H1 (cell line): ENCODE results near the gene MORC2. TPM values are rescaled to one million over a fixed set of nuclear protein-coding genes. Genes with fewer than 3 reads are reported as not detected.

Experiments
- CTCF ChIA-PET: fragments of 300-600 bp; sonication (Branson Sonifier 250); formaldehyde crosslinking; loops from one replicate; lab custom pipeline; 2021; ENCODE audit not compliant: partially characterized antibody; lab: Charles Lee
- POLR2A ChIA-PET: fragments of 300-600 bp; sonication (Branson Sonifier 250); formaldehyde crosslinking; loops from one replicate; lab custom pipeline; 2021; ENCODE audit warnings: inconsistent platforms; ENCODE audit not compliant: partially characterized antibody; lab: Charles Lee
- DNase-seq, 2 experiments: peaks; one replicate each; pipeline versions ENCODE4 v3.0.0 to v3.0.0-alpha.2; 2010 to 2022; ENCODE audit warnings: low spot score in 2 of 2, low read depth in 1 of 2, mixed read lengths in 1 of 2
- FAIRE-seq: peaks from 2 replicates; lab custom pipeline; 2011; peaks lifted over from hg19 to GRCh38; lab: Jason Lieb, UNC
- H2AFZ ChIP-seq: 2 replicates; pipeline ENCODE4 v1.8.1; 2012; ENCODE audit warnings: low read length, inconsistent platforms
- H2AK5ac ChIP-seq: 2 replicates; pipeline ENCODE4 v1.6.1; 2013; ENCODE audit warnings: low read depth, low read length
- H2BK120ac ChIP-seq: replicated peaks from 2 replicates; pipeline ENCODE3; 2013; ENCODE audit warnings: low read depth, low read length, inconsistent platforms
- H2BK12ac ChIP-seq: 2 replicates; pipeline ENCODE4 v1.6.1; 2013; ENCODE audit warnings: low read depth, low read length
- H2BK15ac ChIP-seq: 2 replicates; pipeline ENCODE4 v1.6.1; 2013; ENCODE audit warnings: low read length
- H2BK20ac ChIP-seq: 2 replicates; pipeline ENCODE4 v1.6.1; 2013; ENCODE audit warnings: low read length
- H2BK5ac ChIP-seq: 2 replicates; pipeline ENCODE4 v1.6.1; 2013; ENCODE audit warnings: low read depth, low read length
- H3K14ac ChIP-seq: 2 replicates; pipeline ENCODE4 v1.6.1; 2013; ENCODE audit warnings: inconsistent platforms; ENCODE audit not compliant: insufficient read length
- H3K18ac ChIP-seq: 2 replicates; pipeline ENCODE4 v1.6.1; 2013; ENCODE audit warnings: low read length; ENCODE audit errors: extremely low read depth
- H3K23ac ChIP-seq: 2 replicates; pipeline ENCODE4 v1.6.1; 2013; ENCODE audit warnings: inconsistent platforms; ENCODE audit not compliant: insufficient read length
- H3K23me2 ChIP-seq: 2 replicates; pipeline ENCODE4 v1.6.1; 2013; ENCODE audit warnings: low read depth, low read length
- H3K27ac ChIP-seq: 2 replicates; pipeline ENCODE4 v1.6.1; 2011; ENCODE audit warnings: low read depth, low read length, inconsistent platforms
- H3K27me3 ChIP-seq, 4 experiments: replicated peaks in 1 of 4; 1 replicate in 1 of 4; 2 replicates in 3 of 4; pipeline versions ENCODE4 v1.6.1 to v1.8.1; 2011 to 2013; ENCODE audit warnings: low read length in 3 of 4, mild to moderate bottlenecking in 3 of 4, inconsistent platforms in 2 of 4, mixed read lengths in 2 of 4, moderate library complexity in 1 of 4; ENCODE audit not compliant: control insufficient read depth in 3 of 4, insufficient read depth in 3 of 4; ENCODE audit errors: extremely low read depth in 1 of 4
- H3K36me3 ChIP-seq, 4 experiments: 2 replicates each; pipeline versions ENCODE4 v1.6.1 to v1.8.1; 2011 to 2013; ENCODE audit warnings: mild to moderate bottlenecking in 4 of 4, low read length in 3 of 4, moderate library complexity in 2 of 4, control low read depth in 1 of 4, inconsistent platforms in 1 of 4; ENCODE audit not compliant: insufficient read depth in 4 of 4, control insufficient read depth in 2 of 4
- H3K4ac ChIP-seq: replicated peaks from 2 replicates; pipeline ENCODE3; 2013; ENCODE audit warnings: low read length, low read depth, mixed read lengths, inconsistent platforms; ENCODE audit not compliant: insufficient read length
- H3K4me1 ChIP-seq, 4 experiments: replicated peaks in 1 of 4; 1 replicate in 1 of 4; 2 replicates in 3 of 4; pipeline versions ENCODE4 v1.6.1 to v1.8.1; 2011 to 2013; ENCODE audit warnings: low read length in 3 of 4, inconsistent platforms in 2 of 4, mixed read lengths in 1 of 4; ENCODE audit not compliant: insufficient read depth in 4 of 4, control insufficient read depth in 3 of 4
- H3K4me2 ChIP-seq, 2 experiments: 2 replicates each; pipeline versions ENCODE4 v1.6.1 to v1.8.1; 2011 to 2013; ENCODE audit warnings: low read depth in 2 of 2, low read length in 2 of 2, control low read depth in 1 of 2, inconsistent platforms in 1 of 2, mild to moderate bottlenecking in 1 of 2; ENCODE audit not compliant: insufficient read depth in 1 of 2
- H3K4me3 ChIP-seq, 4 experiments: fragments of 200-600, 300-600 bp in 1 of 4; sonication (generic), shearing (Covaris generic), sonication (Bioruptor Twin) in 1 of 4; 2 replicates each; pipeline versions ENCODE4 v1.5.1 to v1.8.1; 2011 to 2016; ENCODE audit warnings: low read length in 4 of 4, low read depth in 3 of 4, control low read depth in 2 of 4, inconsistent platforms in 2 of 4, mild to moderate bottlenecking in 2 of 4, mixed read lengths in 1 of 4, moderate library complexity in 1 of 4; ENCODE audit not compliant: insufficient read depth in 2 of 4; ENCODE audit errors: extremely low read depth in 1 of 4
- H3K56ac ChIP-seq: replicated peaks from 2 replicates; pipeline ENCODE3; 2013; ENCODE audit warnings: low read depth, mild to moderate bottlenecking, mixed read lengths, low read length, inconsistent platforms; ENCODE audit not compliant: insufficient read length
- H3K79me1 ChIP-seq: 2 replicates; pipeline ENCODE4 v1.6.1; 2013; ENCODE audit warnings: low read depth, low read length, control low read depth
- H3K79me2 ChIP-seq, 2 experiments: 2 replicates each; pipeline versions ENCODE4 v1.6.1 to v1.8.1; 2012 to 2013; ENCODE audit warnings: low read length in 2 of 2, mild to moderate bottlenecking in 2 of 2, inconsistent platforms in 1 of 2; ENCODE audit not compliant: insufficient read depth in 2 of 2, control insufficient read depth in 1 of 2
- H3K9ac ChIP-seq, 4 experiments: replicated peaks in 1 of 4; 1 replicate in 1 of 4; 2 replicates in 3 of 4; pipeline versions ENCODE4 v1.6.1 to v1.8.1; 2011 to 2013; ENCODE audit warnings: low read depth in 3 of 4, low read length in 3 of 4, control low read depth in 2 of 4, mild to moderate bottlenecking in 2 of 4, moderate library complexity in 2 of 4, inconsistent platforms in 1 of 4; ENCODE audit errors: extremely low read depth in 1 of 4
- H3K9me3 ChIP-seq, 2 experiments: 2 replicates each; pipeline versions ENCODE4 v1.6.1 to v1.8.1; 2012 to 2013; ENCODE audit warnings: mild to moderate bottlenecking in 2 of 2, moderate library complexity in 2 of 2, control low read depth in 1 of 2, inconsistent platforms in 1 of 2, low read depth in 1 of 2, low read length in 1 of 2, mixed read lengths in 1 of 2; ENCODE audit not compliant: insufficient read depth in 2 of 2
- H4K20me1 ChIP-seq, 2 experiments: replicated peaks in 1 of 2; 2 replicates each; pipeline versions ENCODE3 to v1.8.1; 2011 to 2013; ENCODE audit warnings: inconsistent platforms in 2 of 2, low read length in 2 of 2, mild to moderate bottlenecking in 1 of 2; ENCODE audit not compliant: insufficient read depth in 2 of 2, control insufficient read depth in 1 of 2
- H4K5ac ChIP-seq: 2 replicates; pipeline ENCODE4 v1.6.1; 2013; ENCODE audit warnings: low read length, low read depth, mixed read lengths, inconsistent platforms; ENCODE audit not compliant: insufficient read length
- H4K8ac ChIP-seq: 2 replicates; pipeline ENCODE4 v1.8.0; 2013; ENCODE audit warnings: mild to moderate bottlenecking, moderate library complexity, low read length, inconsistent platforms; ENCODE audit not compliant: insufficient read depth; ENCODE audit errors: extremely low read depth
- H4K91ac ChIP-seq: replicated peaks from 2 replicates; pipeline ENCODE3; 2013; ENCODE audit warnings: low read length, mixed read lengths, inconsistent platforms; ENCODE audit not compliant: insufficient read length
- ASH2L ChIP-seq: fragments of 200-600, 300-600 bp; sonication (generic); IDR thresholded peaks from one replicate; pipeline ENCODE4 v1.7.1; 2017; ENCODE audit warnings: low read length
- FOSL1 ChIP-seq: IDR thresholded peaks from 2 replicates; pipeline ENCODE4 v1.6.1; 2011; ENCODE audit warnings: mild to moderate bottlenecking, low read depth, low read length, moderate library complexity; ENCODE audit not compliant: insufficient read depth
- KDM1A ChIP-seq: fragments of 200-600, 300-600 bp; sonication (generic); IDR thresholded peaks from 2 replicates; pipeline ENCODE4 v1.7.1; 2016; ENCODE audit warnings: mild to moderate bottlenecking, low read length, borderline replicate concordance
- WGBS, 2 experiments: shearing (Covaris generic) in 1 of 2; methylation state at CpG; one replicate each; pipeline versions ENCODE4 v1.1.6 to v1.1.7; 2013 to 2015; ENCODE audit warnings: low lambda C conversion rate in 2 of 2, mixed read lengths in 2 of 2, inconsistent platforms in 1 of 2, low coverage in 1 of 2, missing lambda C conversion rate in 1 of 2; ENCODE audit not compliant: insufficient replicate concordance in 2 of 2, insufficient coverage in 1 of 2, insufficient read length in 1 of 2; ENCODE audit errors: extremely low coverage in 1 of 2, missing lambda C conversion rate in 1 of 2; 5-methylcytosine and 5-hydroxymethylcytosine counted together
- polyA plus RNA-seq, 7 experiments: library from polyadenylated mRNA; depleted of rRNA in 3 of 7; stranded (reverse) in 5 of 7; unstranded in 2 of 7; fragments of >200 nt in 5 of 7; fragments of 200-250 nt in 2 of 7; gene quantifications; 1 replicate in 5 of 7; 2 replicates in 1 of 7; 4 replicates in 1 of 7; pipeline versions ENCODE4 v1.2.1 to v1.2.3, GENCODE V29; 2011 to 2013; ENCODE audit warnings: missing spikeins in 2 of 7, mixed read lengths in 2 of 7
- total RNA-seq: library from RNA; stranded (reverse); fragmentation: NEBNext Ultra II Directional; extraction: Animal tissue kit (Norgen Biotek cat#: 25700); gene quantifications from 2 replicates; pipeline ENCODE4 v1.2.1, GENCODE V29; 2021
- TF ChIP-seq, protein P1 (sequence below): IDR thresholded peaks from 2 replicates; pipeline ENCODE4 v1.6.1; 2012; ENCODE audit warnings: inconsistent platforms

Gene MORC2
- total and polyA plus RNA-seq, 2 of the 8 experiments (the other 6 are each of a cell fraction or from before 2014, with no cell fraction given): 15.4 to 68.0 TPM

DNA sequence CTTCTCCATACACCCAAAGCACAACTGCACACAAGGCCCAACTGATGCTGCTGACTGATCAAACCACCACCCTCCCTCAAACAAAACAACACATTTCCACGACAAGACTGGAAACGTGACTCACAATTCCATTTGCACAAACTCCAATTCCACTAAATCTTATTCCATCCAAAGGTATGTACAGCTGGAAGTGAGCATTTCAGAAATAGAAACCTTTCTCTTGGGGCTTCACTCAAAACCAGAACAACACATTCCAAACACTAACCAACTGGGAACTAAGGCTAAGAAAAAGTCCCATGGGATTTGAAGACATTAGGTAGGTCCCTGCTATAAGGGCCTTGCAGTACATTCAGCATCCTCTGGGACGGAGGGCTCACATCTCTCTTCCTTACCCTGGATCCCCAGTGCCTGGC lies 19.6 kb downstream of the MORC2 start:
- no peak for FAIRE-seq
- Histone ChIP-seq H3K4me2 (no peak overlapping the region), H3K79me2 (no peaks in the 10 kb centered on the region; a peak in 1 of 4 replicates), H2AFZ (no peak overlapping the region), H2BK20ac (no peak overlapping the region), H3K4ac (no peak overlapping the region), H2AK5ac (no peak overlapping the region), H3K9ac (no peak overlapping the region), H3K36me3 (peaks cover 47 to 89% (median 86%) of the 10 kb centered on the region in 4 experiments), H4K20me1 (peaks cover 6 to 14% of the 10 kb centered on the region in 2 experiments), H3K9me3 (no peaks in the 10 kb centered on the region), H3K23ac (no peak overlapping the region), H4K91ac (no peak overlapping the region), H4K5ac (no peak overlapping the region), H3K14ac (no peak overlapping the region), H2BK120ac (no peak overlapping the region), H4K8ac (no peak overlapping the region), H2BK12ac (no peak overlapping the region), H3K4me1 (no peaks in the 10 kb centered on the region), H3K79me1 (peaks cover 5% of the 10 kb centered on the region), H3K27me3 (no peaks in the 10 kb centered on the region), H3K27ac (no peak overlapping the region), H3K4me3 (no peak overlapping the region), H3K23me2 (no peaks in the 10 kb centered on the region), H3K56ac (no peak overlapping the region), H2BK15ac (no peak overlapping the region), H3K18ac (no peak overlapping the region), H2BK5ac (no peak overlapping the region)
- TF ChIP-seq KDM1A: no peak
- no peak for TF ChIP-seq FOSL1
- no peak for TF ChIP-seq ASH2L
- TF ChIP-seq, protein P1, sequence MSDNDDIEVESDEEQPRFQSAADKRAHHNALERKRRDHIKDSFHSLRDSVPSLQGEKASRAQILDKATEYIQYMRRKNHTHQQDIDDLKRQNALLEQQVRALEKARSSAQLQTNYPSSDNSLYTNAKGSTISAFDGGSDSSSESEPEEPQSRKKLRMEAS: no peak
- CTCF ChIA-PET: interaction anchor here (1.3 to 4.1 kb wide), 2 partner anchors 13 to 136 kb away, joined by 3 to 37 read pairs; no protein-coding TSS in a partner anchor
- DNase-seq: no peak
- POLR2A ChIA-PET: interaction anchor here (1.0 to 3.9 kb wide), 2 partner anchors 19 to 136 kb away, joined by 10 to 18 read pairs; partner anchors contain the start of genes MORC2 and TUG1
- 90% methylated on average over 3 of the region's 3 CpGs; no CpG with 5 or more reads in 1 of the 2 experiments for WGBS, 2 experiments
